B cell (primary cell): ENCODE data around the gene TFCP2. TPM values are rescaled to one million over a fixed set of nuclear protein-coding genes. Genes with fewer than 3 reads are reported as not detected.

Experiments
- ATAC-seq: fragments of 200-7000 bp; cut with Tn5 transposase; one replicate; pipeline ENCODE4 v1.10.0; 2021; ENCODE audit warnings: low read depth, mild to moderate bottlenecking, moderate number of reproducible peaks, moderate library complexity
- CTCF ChIA-PET: fragments of 350-600 bp; sonication (Branson Sonifier 250); formaldehyde crosslinking; loops from one replicate; lab custom pipeline; 2021; ENCODE audit warnings: antibody characterized with exemption, inconsistent platforms; lab: Charles Lee
- POLR2A ChIA-PET: fragments of 350-600 bp; sonication (Branson Sonifier 250); formaldehyde crosslinking; loops from one replicate; lab custom pipeline; 2021; ENCODE audit warnings: antibody characterized with exemption; lab: Charles Lee
- DNase-seq: peaks from one replicate; pipeline ENCODE4 v3.0.0; 2013
- H2AFZ ChIP-seq: 2 replicates; pipeline ENCODE4 v1.6.1; 2012; ENCODE audit warnings: mild to moderate bottlenecking, low read depth, low read length; ENCODE audit not compliant: insufficient read depth, poor library complexity, severe bottlenecking
- H3K27ac ChIP-seq, 2 donors: 1 replicate in 1 of 2; 2 replicates in 1 of 2; pipeline ENCODE4 v1.5.1; 2012 to 2013; ENCODE audit warnings: low read length in 2 of 2, mild to moderate bottlenecking in 2 of 2, moderate library complexity in 1 of 2
- H3K27me3 ChIP-seq, 4 experiments: fragments of 200-600 bp in 1 of 4; sonication (generic) in 1 of 4; replicated peaks in 1 of 4; 1 replicate in 2 of 4; 2 replicates in 2 of 4; pipeline versions ENCODE4 v1.6.1 to v1.7.0; 2013 to 2016; ENCODE audit warnings: low read length in 3 of 4, mild to moderate bottlenecking in 2 of 4, mixed read lengths in 1 of 4, moderate library complexity in 1 of 4; ENCODE audit not compliant: insufficient read depth in 4 of 4, control insufficient read depth in 3 of 4; ENCODE audit errors: control extremely low read depth in 1 of 4
- H3K36me3 ChIP-seq, 2 experiments: replicated peaks in 1 of 2; 1 replicate in 1 of 2; 2 replicates in 1 of 2; pipeline versions ENCODE4 v1.6.1 to v1.7.1; 2013; ENCODE audit warnings: low read length in 1 of 2; ENCODE audit not compliant: insufficient read depth in 2 of 2, control insufficient read depth in 1 of 2; ENCODE audit errors: control extremely low read depth in 1 of 2, extremely low read depth in 1 of 2
- H3K4me1 ChIP-seq, 2 donors: fragments of 200-600 bp in 1 of 2; sonication (generic) in 1 of 2; 1 replicate in 1 of 2; 2 replicates in 1 of 2; pipeline versions ENCODE4 v1.5.1 to v1.6.1; 2013 to 2017; ENCODE audit warnings: low read length in 2 of 2; ENCODE audit not compliant: control insufficient read depth in 2 of 2, insufficient read depth in 2 of 2
- H3K4me2 ChIP-seq: replicated peaks from 2 replicates; pipeline ENCODE3; 2012; ENCODE audit warnings: mild to moderate bottlenecking, low read depth, low read length; ENCODE audit not compliant: poor library complexity, severe bottlenecking
- H3K4me3 ChIP-seq, 5 experiments: fragments of 200-600 bp in 1 of 5; sonication (generic) in 1 of 5; 1 replicate in 3 of 5; 2 replicates in 2 of 5; pipeline versions ENCODE4 v1.5.1 to v1.7.0; 2011 to 2016; ENCODE audit warnings: low read length in 4 of 5, mild to moderate bottlenecking in 4 of 5, low read depth in 2 of 5, control low read depth in 1 of 5, moderate library complexity in 1 of 5; ENCODE audit not compliant: insufficient read depth in 1 of 5; ENCODE audit errors: control extremely low read depth in 1 of 5, extremely low read depth in 1 of 5
- H3K79me2 ChIP-seq: fragments of 200-600 bp; sonication (generic); one replicate; pipeline ENCODE4 v1.6.0; 2016; ENCODE audit warnings: low read length; ENCODE audit not compliant: control insufficient read depth, insufficient read depth
- H3K9ac ChIP-seq: fragments of 200-600 bp; sonication (generic); 2 replicates; pipeline ENCODE4 v1.6.1; 2017; ENCODE audit warnings: mild to moderate bottlenecking, low read length, moderate library complexity
- H3K9me3 ChIP-seq, 3 donors: one replicate each; pipeline versions ENCODE4 v1.6.1 to v1.7.1; 2013; ENCODE audit warnings: low read length in 2 of 3; ENCODE audit not compliant: control insufficient read depth in 2 of 3, insufficient read depth in 1 of 3; ENCODE audit errors: control extremely low read depth in 1 of 3
- H4K20me1 ChIP-seq: 2 replicates; pipeline ENCODE4 v1.6.0; 2012; ENCODE audit warnings: mild to moderate bottlenecking, low read length; ENCODE audit not compliant: insufficient read depth, control insufficient read depth, poor library complexity, severe bottlenecking
- H3K27ac Mint-ChIP-seq: one replicate; pipeline ENCODE4 v1.8.0; 2021; ENCODE audit warnings: mixed read lengths
- H3K27me3 Mint-ChIP-seq: one replicate; pipeline ENCODE4 v1.8.0; 2021; ENCODE audit warnings: mixed read lengths
- H3K4me1 Mint-ChIP-seq: one replicate; pipeline ENCODE4 v1.8.0; 2021; ENCODE audit warnings: mixed read lengths
- H3K4me3 Mint-ChIP-seq: one replicate; pipeline ENCODE4 v1.8.0; 2021; ENCODE audit warnings: mixed read lengths
- H3K9me3 Mint-ChIP-seq: one replicate; pipeline ENCODE4 v1.8.0; 2022; ENCODE audit warnings: mixed read lengths; ENCODE audit not compliant: insufficient read depth
- EZH2 ChIP-seq: IDR thresholded peaks from 2 replicates; pipeline ENCODE4 v1.6.1; 2012; ENCODE audit warnings: borderline replicate concordance, low read depth, mild to moderate bottlenecking, moderate library complexity, low read length; ENCODE audit not compliant: insufficient read depth, poor library complexity, severe bottlenecking
- WGBS: methylation state at CpG from one replicate; pipeline ENCODE4 v1.1.5; 2013; ENCODE audit warnings: missing lambda C conversion rate; ENCODE audit not compliant: insufficient coverage; 5-methylcytosine and 5-hydroxymethylcytosine counted together
- intact Hi-C: fragments of 100-400 bp; cut with micrococcal nuclease; formaldehyde crosslinking; loops from one replicate; pipeline ENCODE4 v1.10.0; 2022
- polyA plus RNA-seq: library from polyadenylated mRNA; depleted of rRNA; stranded (reverse); fragments of >200 nt; gene quantifications from 2 replicates; pipeline ENCODE4 v1.2.3, GENCODE V29; 2012
- total RNA-seq, 2 donors: library from RNA; stranded (reverse); fragments of 120-200 nt in 1 of 2; gene quantifications; 1 replicate in 1 of 2; 2 replicates in 1 of 2; pipeline versions ENCODE4 v1.2.3 to v1.2.4, GENCODE V29; 2013 to 2022
- TF ChIP-seq, protein P1 (sequence below): fragments of 200-600 bp; IDR thresholded peaks from one replicate; pipeline ENCODE4 v1.8.0; 2022; ENCODE audit warnings: antibody characterized with exemption, mild to moderate bottlenecking

The TFCP2 gene
- total and polyA plus RNA-seq, 2 donors (not counting 1 experiment from before 2014, with no cell fraction given), result 12.1 to 38.8 TPM

DNA sequence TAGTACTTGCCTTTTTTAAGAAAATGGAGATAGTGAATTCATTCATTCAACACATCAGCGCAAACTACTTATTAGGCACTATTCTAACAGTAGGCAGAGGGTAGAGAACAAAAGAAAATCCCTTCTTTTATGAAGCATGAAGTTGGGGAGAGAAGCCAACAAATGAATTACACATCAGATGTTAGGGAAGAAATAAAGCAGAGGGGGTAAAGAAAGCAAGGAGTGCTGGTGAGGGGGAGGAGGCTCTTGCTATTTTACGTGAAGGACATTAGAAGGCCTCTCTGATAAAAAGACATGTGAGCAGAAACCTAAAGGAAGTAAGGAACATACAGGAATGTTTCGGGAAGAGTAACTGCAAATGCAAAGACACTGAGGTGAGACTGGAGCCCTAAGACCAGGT, 22.2 kb downstream of the TFCP2 start:
- Histone ChIP-seq H3K27ac (peak overlapping the region in 1 of 2 donors; percentile 19), H2AFZ (no peak overlapping the region), H3K9me3 (no peaks in the 10 kb centered on the region), H3K36me3 (no peaks in the 10 kb centered on the region), H3K4me3 (no peak overlapping the region), H3K27me3 (no peaks in the 10 kb centered on the region), H4K20me1 (peaks cover 15% of the 10 kb centered on the region), H3K4me1 (peaks cover 0 to 3% of the 10 kb centered on the region in 2 donors), H3K9ac (no peak overlapping the region), H3K79me2 (peaks cover 21% of the 10 kb centered on the region), H3K4me2 (no peak overlapping the region)
- H3K4me1 Mint-ChIP-seq, result peaks cover 19% of the 10 kb centered on the region
- no peak overlapping the region for H3K4me3 Mint-ChIP-seq
- DNase-seq (no peak), ATAC-seq (no peak)
- no peak for TF ChIP-seq EZH2
- TF ChIP-seq, protein P1, sequence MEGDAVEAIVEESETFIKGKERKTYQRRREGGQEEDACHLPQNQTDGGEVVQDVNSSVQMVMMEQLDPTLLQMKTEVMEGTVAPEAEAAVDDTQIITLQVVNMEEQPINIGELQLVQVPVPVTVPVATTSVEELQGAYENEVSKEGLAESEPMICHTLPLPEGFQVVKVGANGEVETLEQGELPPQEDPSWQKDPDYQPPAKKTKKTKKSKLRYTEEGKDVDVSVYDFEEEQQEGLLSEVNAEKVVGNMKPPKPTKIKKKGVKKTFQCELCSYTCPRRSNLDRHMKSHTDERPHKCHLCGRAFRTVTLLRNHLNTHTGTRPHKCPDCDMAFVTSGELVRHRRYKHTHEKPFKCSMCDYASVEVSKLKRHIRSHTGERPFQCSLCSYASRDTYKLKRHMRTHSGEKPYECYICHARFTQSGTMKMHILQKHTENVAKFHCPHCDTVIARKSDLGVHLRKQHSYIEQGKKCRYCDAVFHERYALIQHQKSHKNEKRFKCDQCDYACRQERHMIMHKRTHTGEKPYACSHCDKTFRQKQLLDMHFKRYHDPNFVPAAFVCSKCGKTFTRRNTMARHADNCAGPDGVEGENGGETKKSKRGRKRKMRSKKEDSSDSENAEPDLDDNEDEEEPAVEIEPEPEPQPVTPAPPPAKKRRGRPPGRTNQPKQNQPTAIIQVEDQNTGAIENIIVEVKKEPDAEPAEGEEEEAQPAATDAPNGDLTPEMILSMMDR, result no peak
- intact Hi-C loops, result no loop called here
- CTCF ChIA-PET, result no interaction called here
- POLR2A ChIA-PET, result no interaction called here
- H3K9me3 Mint-ChIP-seq, result no peaks in the 10 kb centered on the region
- H3K27me3 Mint-ChIP-seq, result no peaks in the 10 kb centered on the region
- no peak overlapping the region for H3K27ac Mint-ChIP-seq
- WGBS, result 71% methylated on average over 2 of the region's 3 CpGs

DNA sequence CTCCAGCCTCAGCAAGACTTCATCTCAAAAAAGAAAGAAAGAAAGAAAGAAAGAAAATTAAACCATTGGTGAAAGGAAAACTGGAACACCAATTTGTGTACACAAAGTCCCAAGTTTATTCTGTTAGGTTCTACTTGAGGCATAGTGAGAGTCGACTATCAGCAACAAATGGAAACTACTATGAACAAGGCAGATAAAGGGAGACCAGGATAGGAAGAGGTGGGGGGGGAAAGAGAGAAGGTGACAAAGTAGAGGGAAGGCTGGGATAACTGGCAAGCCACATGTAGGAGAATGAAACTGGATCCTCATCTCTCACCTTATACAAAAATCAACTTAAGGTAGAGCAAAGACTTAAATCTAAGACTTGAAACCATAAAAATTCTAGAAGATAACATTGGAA, 25.6 kb downstream of the TFCP2 start:
- Mint-ChIP-seq H3K4me1 (peaks cover 14% of the 10 kb centered on the region), H3K27ac (no peak overlapping the region), H3K4me3 (no peak overlapping the region), H3K27me3 (no peaks in the 10 kb centered on the region), H3K9me3 (no peaks in the 10 kb centered on the region)
- Histone ChIP-seq H3K36me3 (peaks cover 2 to 7% of the 10 kb centered on the region in 2 experiments), H3K9me3 (no peaks in the 10 kb centered on the region), H2AFZ (no peak overlapping the region), H4K20me1 (peaks cover 21% of the 10 kb centered on the region), H3K27me3 (no peaks in the 10 kb centered on the region), H3K4me3 (no peak overlapping the region), H3K4me2 (no peak overlapping the region), H3K9ac (no peak overlapping the region), H3K79me2 (peaks cover 49% of the 10 kb centered on the region), H3K27ac (no peak overlapping the region), H3K4me1 (no peaks in the 10 kb centered on the region)
- no CpG with 5 or more reads among the region's 1 CpG for WGBS
- DNase-seq (no peak), ATAC-seq (no peak)
- intact Hi-C loops, result no loop called here
- TF ChIP-seq EZH2, result no peak
- TF ChIP-seq, protein P1, result no peak
- POLR2A ChIA-PET, result no interaction called here
- CTCF ChIA-PET, result interaction anchor here (0.7 kb wide), 1 partner anchor 71 kb away, joined by 3 read pairs; the partner anchor contains the start of gene POU6F1
